Colonic mucosa (tissue), 4 donors: ENCODE results near the gene ZBTB20. TPM values are rescaled to one million over a fixed set of nuclear protein-coding genes. Genes with fewer than 3 reads are reported as not detected.

Experiments
- DNase-seq: peaks from one replicate; pipeline ENCODE4 v3.0.0-alpha.2; 2020
- H3K27ac ChIP-seq: fragments of 200-600 bp; one replicate; pipeline ENCODE4 v1.8.0; 2021
- H3K27me3 ChIP-seq: fragments of 200-600 bp; one replicate; pipeline ENCODE4 v1.8.0; 2021
- H3K36me3 ChIP-seq: fragments of 200-600 bp; one replicate; pipeline ENCODE4 v1.8.0; 2021
- H3K4me1 ChIP-seq: fragments of 200-600 bp; one replicate; pipeline ENCODE4 v1.8.0; 2021; ENCODE audit warnings: mild to moderate bottlenecking
- H3K4me3 ChIP-seq: fragments of 200-600 bp; one replicate; pipeline ENCODE4 v1.8.0; 2021
- H3K9ac ChIP-seq, 2 donors: one replicate each; pipeline ENCODE4 v1.7.0; 2013; ENCODE audit warnings: control low read depth in 2 of 2, low read depth in 2 of 2, low read length in 2 of 2
- H3K9me3 ChIP-seq: fragments of 200-600 bp; one replicate; pipeline ENCODE4 v1.8.0; 2021
- intact Hi-C: fragments of 100-400 bp; cut with DNase I; formaldehyde crosslinking; loops from one replicate; pipeline ENCODE4 v1.14.1; 2022
- total RNA-seq, 2 donors: library from RNA; stranded (reverse); fragmentation: NEBNext Ultra II Directional in 1 of 2; extraction: Animal tissue kit (Norgen Biotek cat#: 25700) in 1 of 2; gene quantifications; one replicate each; pipeline ENCODE4 v1.2.1, GENCODE V29; 2021
- TF ChIP-seq, protein P1 (sequence below): fragments of 200-600 bp; IDR thresholded peaks from one replicate; pipeline ENCODE4 v1.8.0; 2022; ENCODE audit warnings: antibody characterized with exemption, mild to moderate bottlenecking
- donor health status: healthy.
- donor health status: DM: no; HTN: no; CAD: no.
- donor health status: DM: no; HTN: no; CAD: no.

Gene ZBTB20
- total RNA-seq, 2 donors from 2014 or later: 12.7 to 21.2 TPM

DNA sequence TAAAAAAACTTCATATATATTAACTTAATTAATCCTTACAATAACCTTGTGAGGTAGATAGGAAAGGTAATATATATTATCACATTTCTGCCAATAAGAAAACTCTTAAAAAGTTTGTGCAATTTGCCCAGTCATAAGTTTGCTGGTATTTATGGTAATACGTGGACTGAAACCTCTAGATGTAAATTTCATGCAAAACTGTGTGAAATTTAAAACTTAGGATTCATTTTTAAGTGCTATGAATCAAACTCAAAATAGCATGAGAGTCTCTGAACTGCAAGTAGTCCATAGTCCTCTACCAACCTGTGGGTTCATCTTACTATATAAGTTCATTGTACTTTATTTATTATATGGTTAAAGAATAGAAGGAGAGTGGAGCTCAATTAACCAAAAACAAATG lies 56.4 kb downstream of the ZBTB20 start:
- intact Hi-C loops: loop anchor here (5.0 kb wide), 1 partner anchor 602 kb away; no protein-coding TSS in a partner anchor
- H3K27me3 ChIP-seq: no peaks in the 10 kb centered on the region
- no peak overlapping the region for H3K27ac ChIP-seq
- H3K4me1 ChIP-seq: no peaks in the 10 kb centered on the region
- TF ChIP-seq, protein P1, sequence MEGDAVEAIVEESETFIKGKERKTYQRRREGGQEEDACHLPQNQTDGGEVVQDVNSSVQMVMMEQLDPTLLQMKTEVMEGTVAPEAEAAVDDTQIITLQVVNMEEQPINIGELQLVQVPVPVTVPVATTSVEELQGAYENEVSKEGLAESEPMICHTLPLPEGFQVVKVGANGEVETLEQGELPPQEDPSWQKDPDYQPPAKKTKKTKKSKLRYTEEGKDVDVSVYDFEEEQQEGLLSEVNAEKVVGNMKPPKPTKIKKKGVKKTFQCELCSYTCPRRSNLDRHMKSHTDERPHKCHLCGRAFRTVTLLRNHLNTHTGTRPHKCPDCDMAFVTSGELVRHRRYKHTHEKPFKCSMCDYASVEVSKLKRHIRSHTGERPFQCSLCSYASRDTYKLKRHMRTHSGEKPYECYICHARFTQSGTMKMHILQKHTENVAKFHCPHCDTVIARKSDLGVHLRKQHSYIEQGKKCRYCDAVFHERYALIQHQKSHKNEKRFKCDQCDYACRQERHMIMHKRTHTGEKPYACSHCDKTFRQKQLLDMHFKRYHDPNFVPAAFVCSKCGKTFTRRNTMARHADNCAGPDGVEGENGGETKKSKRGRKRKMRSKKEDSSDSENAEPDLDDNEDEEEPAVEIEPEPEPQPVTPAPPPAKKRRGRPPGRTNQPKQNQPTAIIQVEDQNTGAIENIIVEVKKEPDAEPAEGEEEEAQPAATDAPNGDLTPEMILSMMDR: no peak
- no peak overlapping the region for H3K4me3 ChIP-seq
- H3K9ac ChIP-seq: no peak overlapping the region
- DNase-seq: no peak
- no peaks in the 10 kb centered on the region for H3K9me3 ChIP-seq
- no peaks in the 10 kb centered on the region for H3K36me3 ChIP-seq

- DNase-seq: no peak
- Histone ChIP-seq H3K36me3 (no peaks in the 10 kb centered on the region), H3K9me3 (no peaks in the 10 kb centered on the region), H3K4me1 (no peaks in the 10 kb centered on the region), H3K9ac (no peak overlapping the region), H3K4me3 (no peak overlapping the region), H3K27me3 (no peaks in the 10 kb centered on the region), H3K27ac (no peak overlapping the region)
- intact Hi-C loops: no loop called here
- TF ChIP-seq, protein P1: no peak
These were observed 57.6 kb downstream of the ZBTB20 start for GRCh38 chr3:115089481-115089880.

GRCh38 chr3:115087512-115087911 lies 59.6 kb downstream of the ZBTB20 start:
- TF ChIP-seq, protein P1: no peak
- Histone ChIP-seq H3K36me3 (no peaks in the 10 kb centered on the region), H3K27ac (no peak overlapping the region), H3K27me3 (no peaks in the 10 kb centered on the region), H3K4me3 (no peak overlapping the region), H3K4me1 (no peaks in the 10 kb centered on the region), H3K9me3 (no peaks in the 10 kb centered on the region), H3K9ac (no peak overlapping the region)
- intact Hi-C loops: no loop called here
- DNase-seq: no peak

GRCh38 chr3:115086344-115086743 lies 60.7 kb downstream of the ZBTB20 start:
- Histone ChIP-seq H3K9me3 (no peaks in the 10 kb centered on the region), H3K9ac (no peak overlapping the region), H3K27me3 (no peaks in the 10 kb centered on the region), H3K27ac (no peak overlapping the region), H3K36me3 (no peaks in the 10 kb centered on the region), H3K4me1 (no peaks in the 10 kb centered on the region), H3K4me3 (no peak overlapping the region)
- intact Hi-C loops: no loop called here
- TF ChIP-seq, protein P1: no peak
- no peak for DNase-seq

DNA sequence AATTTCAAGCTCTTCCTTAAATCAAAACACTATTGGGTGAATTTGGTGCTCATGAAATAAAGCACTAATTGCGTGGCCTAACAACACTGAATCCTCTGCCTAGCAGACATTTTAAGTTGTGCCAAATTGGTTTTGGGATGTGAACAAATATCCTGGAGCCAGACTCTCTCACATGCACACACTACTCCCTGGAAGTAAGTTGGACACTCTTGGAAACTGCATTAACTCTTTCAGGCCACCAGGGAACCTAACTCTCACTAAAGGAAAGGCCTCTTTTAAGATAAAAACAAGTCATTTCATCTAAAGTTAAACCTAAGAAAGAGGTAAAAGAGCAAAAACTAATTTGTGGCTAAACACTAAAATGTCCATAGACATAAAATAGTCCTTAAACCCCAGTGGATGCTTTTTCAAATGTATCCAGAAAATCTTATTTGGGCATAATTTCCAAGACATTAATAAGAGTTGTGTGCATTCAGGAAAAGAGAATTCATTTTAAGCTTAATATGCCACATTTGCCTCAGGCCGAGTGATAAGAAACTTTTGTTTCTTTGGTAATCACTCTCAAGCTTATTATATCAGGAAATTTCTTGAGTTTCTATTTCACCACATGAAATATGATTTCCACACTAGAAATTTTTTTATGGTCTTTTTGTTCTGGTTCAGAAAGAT lies 61.8 kb downstream of the ZBTB20 start:
- TF ChIP-seq, protein P1: no peak
- no peaks in the 10 kb centered on the region for H3K36me3 ChIP-seq
- H3K4me3 ChIP-seq: no peak overlapping the region
- H3K4me1 ChIP-seq: no peaks in the 10 kb centered on the region
- no peak overlapping the region for H3K27ac ChIP-seq
- DNase-seq: no peak
- H3K9me3 ChIP-seq: no peaks in the 10 kb centered on the region
- H3K9ac ChIP-seq: no peak overlapping the region
- no peaks in the 10 kb centered on the region for H3K27me3 ChIP-seq
- intact Hi-C loops: no loop called here
